Dermis blood vessel endothelial cell (primary cell): ENCODE measurements around the gene CHST1. TPM values are rescaled to one million over a fixed set of nuclear protein-coding genes. Genes with fewer than 3 reads are reported as not detected.

Experiments used
- DNase-seq: peaks from one replicate; pipeline ENCODE4 v3.0.0; 2010
- total RNA-seq: library from RNA; depleted of rRNA; stranded (reverse); fragments of >200 nt; gene quantifications from 2 replicates; pipeline ENCODE4 v1.2.3, GENCODE V29; 2014

The CHST1 gene
- total RNA-seq, 1 donor from 2014 or later: 23.1 TPM

GRCh38 chr11:45659818-45660160 is 5.6 kb downstream of the CHST1 start:
- DNase-seq: no peak

- DNase-seq: no peak
Measured at GRCh38 chr11:45659031-45659817, 6.2 kb downstream of the CHST1 start.

GRCh38 chr11:45658292-45658991 is 7.0 kb downstream of the CHST1 start:
- peak; percentile 93 for DNase-seq

GRCh38 chr11:45657496-45658260 is 7.7 kb downstream of the CHST1 start:
- no peak for DNase-seq

- no peak for DNase-seq
Measured at GRCh38 chr11:45655831-45656230, 9.6 kb downstream of the CHST1 start.

GRCh38 chr11:45655347-45655756 is 10.1 kb downstream of the CHST1 start:
- DNase-seq: peak; percentile 85

- DNase-seq: no peak
Measured at GRCh38 chr11:45655012-45655283, 10.5 kb downstream of the CHST1 start.

GRCh38 chr11:45654231-45655011 is 11.0 kb downstream of the CHST1 start:
- DNase-seq: no peak

GRCh38 chr11:45653277-45653676 is 12.1 kb downstream of the CHST1 start:
- no peak for DNase-seq

- no peak for DNase-seq
Measured at GRCh38 chr11:45652781-45653180, 12.6 kb downstream of the CHST1 start.

GRCh38 chr11:45651841-45652749 is 13.3 kb downstream of the CHST1 start:
- no peak for DNase-seq

GRCh38 chr11:45651156-45651555 is 14.3 kb downstream of the CHST1 start:
- DNase-seq: no peak

- no peak for DNase-seq
Measured at GRCh38 chr11:45650166-45651095, 15.0 kb downstream of the CHST1 start.

GRCh38 chr11:45649544-45650165 is 15.8 kb downstream of the CHST1 start:
- no peak for DNase-seq

- no peak for DNase-seq
Measured at GRCh38 chr11:45648931-45649330, 16.5 kb downstream of the CHST1 start.

GRCh38 chr11:45647786-45648185 is 17.6 kb downstream of the CHST1 start:
- DNase-seq: peak; percentile 46

- DNase-seq: no peak
Measured at GRCh38 chr11:45647329-45647728, 18.1 kb downstream of the CHST1 start.

GRCh38 chr11:45646275-45646927 is 19.0 kb downstream of the CHST1 start:
- DNase-seq: peak; percentile 66
